K562 (cell line): ENCODE results near the gene TAS1R3. TPM values are rescaled to one million over a fixed set of nuclear protein-coding genes. Genes with fewer than 3 reads are reported as not detected.

Source experiments
- BACH1 ChIP-seq: fragments of 200-800 bp; sonication (Bioruptor generic); IDR thresholded peaks from 2 replicates; pipeline ENCODE4 v1.6.1; 2016; ENCODE audit warnings: missing genetic modification characterization, missing compliant biosample characterization
- E2F3 ChIP-seq: fragments of 250-450 bp; sonication (Bioruptor Pico); IDR thresholded peaks from 2 replicates; pipeline ENCODE4 v1.4.0; 2020; ENCODE audit warnings: mild to moderate bottlenecking
- FOS ChIP-seq: IDR thresholded peaks from 3 replicates; pipeline ENCODE4 v1.6.1; 2011; ENCODE audit not compliant: insufficient read length; ENCODE audit errors: extremely low read depth
- HCFC1 ChIP-seq: IDR thresholded peaks from 2 replicates; pipeline ENCODE4 v1.6.1; 2012; ENCODE audit warnings: low read depth, low read length, improper control_type of control experiment
- HEY1 ChIP-seq: fragments of 250-450 bp; sonication (Bioruptor Pico); IDR thresholded peaks from 2 replicates; pipeline ENCODE4 v1.5.0; 2020; ENCODE audit warnings: mild to moderate bottlenecking, moderate library complexity, borderline replicate concordance
- HLTF ChIP-seq: fragments of 450-650 bp; IDR thresholded peaks from 2 replicates; pipeline ENCODE4 v1.6.1; 2016
- MEF2A ChIP-seq: IDR thresholded peaks from 2 replicates; pipeline ENCODE4 v1.6.1; 2011; ENCODE audit warnings: low read depth, mild to moderate bottlenecking, low read length, moderate library complexity; ENCODE audit not compliant: control insufficient read depth
- NCOA4 ChIP-seq: fragments of 450-650 bp; IDR thresholded peaks from 2 replicates; pipeline ENCODE4 v1.6.1; 2018; ENCODE audit warnings: mild to moderate bottlenecking; ENCODE audit not compliant: partially characterized antibody
- NELFE ChIP-seq: IDR thresholded peaks from 2 replicates; pipeline ENCODE4 v1.6.1; 2011; ENCODE audit warnings: mild to moderate bottlenecking; ENCODE audit not compliant: insufficient read depth, insufficient read length
- NR2F6 ChIP-seq: fragments of 450-650 bp; formaldehyde crosslinking; IDR thresholded peaks from 2 replicates; pipeline ENCODE4 v1.4.0; 2020; ENCODE audit warnings: mild to moderate bottlenecking
- PML ChIP-seq: IDR thresholded peaks from 2 replicates; pipeline ENCODE4 v1.6.1; 2012; ENCODE audit warnings: low read length, inconsistent platforms
- RBFOX2 ChIP-seq: fragments of 200-400 bp; formaldehyde crosslinking; IDR thresholded peaks from 2 replicates; pipeline ENCODE4 v1.6.1; 2017; ENCODE audit warnings: low read depth, mild to moderate bottlenecking, low read length, moderate library complexity
- SMAD4 ChIP-seq: fragments of 250-450 bp; sonication (Bioruptor Pico); conservative IDR thresholded peaks from 2 replicates; pipeline ENCODE4 v1.8.0; 2021; ENCODE audit warnings: inconsistent platforms, mild to moderate bottlenecking, moderate library complexity
- TAL1 ChIP-seq: fragments of 450-650 bp; IDR thresholded peaks from 2 replicates; pipeline ENCODE4 v1.6.1; 2016; ENCODE audit warnings: mild to moderate bottlenecking
- WHSC1 ChIP-seq: IDR thresholded peaks from one replicate; pipeline ENCODE4 v1.6.1; 2012; ENCODE audit warnings: low read length, control low read depth, inconsistent platforms
- ZFX ChIP-seq: sonication (generic); formaldehyde crosslinking; IDR thresholded peaks from 2 replicates; pipeline ENCODE4 v1.8.0; 2022; ENCODE audit warnings: mild to moderate bottlenecking, missing genetic modification reagents, moderate library complexity
- ZNF12 ChIP-seq: sonication (generic); formaldehyde crosslinking; IDR thresholded peaks from 2 replicates; pipeline ENCODE4 v1.4.0; 2020; ENCODE audit warnings: mild to moderate bottlenecking, missing genetic modification reagents
- ZNF165 ChIP-seq: fragments of 250-450 bp; sonication (Bioruptor Pico); IDR thresholded peaks from 2 replicates; pipeline ENCODE4 v1.4.0; 2020; ENCODE audit warnings: borderline replicate concordance
- ZNF57 ChIP-seq: fragments of 450-650 bp; formaldehyde crosslinking; IDR thresholded peaks from 2 replicates; pipeline ENCODE4 v1.4.0; 2020; ENCODE audit warnings: mild to moderate bottlenecking, moderate library complexity
- polyA plus RNA-seq, 8 experiments: library from polyadenylated mRNA; depleted of rRNA in 4 of 8; stranded (reverse) in 5 of 8; unstranded in 3 of 8; fragments of >200 nt; fragmentation: Nextera tagmentation in 2 of 8; fragmentation: Illumina TruSeq in 1 of 8; extraction: Ambion mirVana in 2 of 8; extraction: Trizol in 1 of 8; gene quantifications; 2 replicates each; pipeline versions ENCODE4 v1.2.1 to v1.2.3, GENCODE V29; 2011 to 2014; ENCODE audit warnings: inconsistent platforms in 1 of 8, missing spikeins in 1 of 8
- total RNA-seq, 7 experiments: library from RNA; depleted of rRNA in 6 of 7; stranded (reverse); fragments of >200 nt in 6 of 7; fragmentation: Illumina TruSeq in 2 of 7; extraction: Trizol in 2 of 7; gene quantifications; 2 replicates each; pipeline versions ENCODE4 v1.2.1 to v1.2.3, GENCODE V29; 2011 to 2021; ENCODE audit warnings: low replicate concordance in 1 of 7
- TF ChIP-seq, protein P1 (sequence below): fragments of 250-450 bp; sonication (Bioruptor Pico); IDR thresholded peaks from 2 replicates; pipeline ENCODE4 v1.8.0; 2021; ENCODE audit warnings: moderate library complexity, mild to moderate bottlenecking, inconsistent platforms
- TF ChIP-seq, protein P2 (sequence below): fragments of 450-650 bp; conservative IDR thresholded peaks from 2 replicates; pipeline ENCODE4 v1.6.1; 2016; ENCODE audit warnings: missing genetic modification characterization, low read depth, mild to moderate bottlenecking, missing compliant biosample characterization, moderate library complexity
- TF ChIP-seq, protein P3 (sequence below): fragments of 250-450 bp; sonication (Bioruptor Pico); IDR thresholded peaks from 2 replicates; pipeline ENCODE4 v1.8.0; 2022; ENCODE audit warnings: inconsistent platforms
- TF ChIP-seq, protein P4 (sequence below), 2 experiments: fragments of 250-450 bp in 1 of 2; fragments of 450-650 bp in 1 of 2; sonication (Bioruptor Pico) in 1 of 2; IDR thresholded peaks; 2 replicates each; pipeline versions ENCODE4 v1.6.1 to v1.8.0; 2016 to 2021; ENCODE audit warnings: mild to moderate bottlenecking in 2 of 2, moderate library complexity in 2 of 2, missing compliant biosample characterization in 1 of 2, missing genetic modification characterization in 1 of 2
- TF ChIP-seq, protein P5 (sequence below): fragments of 250-450 bp; sonication (Bioruptor Pico); IDR thresholded peaks from 2 replicates; pipeline ENCODE4 v1.8.0; 2021; ENCODE audit warnings: moderate library complexity, mild to moderate bottlenecking, inconsistent platforms

The TAS1R3 gene
- total and polyA plus RNA-seq, 9 of the 15 experiments (the other 6 are each of a cell fraction or from before 2014, with no cell fraction given) = 0.07 to 0.13 TPM; not detected in 7

DNA sequence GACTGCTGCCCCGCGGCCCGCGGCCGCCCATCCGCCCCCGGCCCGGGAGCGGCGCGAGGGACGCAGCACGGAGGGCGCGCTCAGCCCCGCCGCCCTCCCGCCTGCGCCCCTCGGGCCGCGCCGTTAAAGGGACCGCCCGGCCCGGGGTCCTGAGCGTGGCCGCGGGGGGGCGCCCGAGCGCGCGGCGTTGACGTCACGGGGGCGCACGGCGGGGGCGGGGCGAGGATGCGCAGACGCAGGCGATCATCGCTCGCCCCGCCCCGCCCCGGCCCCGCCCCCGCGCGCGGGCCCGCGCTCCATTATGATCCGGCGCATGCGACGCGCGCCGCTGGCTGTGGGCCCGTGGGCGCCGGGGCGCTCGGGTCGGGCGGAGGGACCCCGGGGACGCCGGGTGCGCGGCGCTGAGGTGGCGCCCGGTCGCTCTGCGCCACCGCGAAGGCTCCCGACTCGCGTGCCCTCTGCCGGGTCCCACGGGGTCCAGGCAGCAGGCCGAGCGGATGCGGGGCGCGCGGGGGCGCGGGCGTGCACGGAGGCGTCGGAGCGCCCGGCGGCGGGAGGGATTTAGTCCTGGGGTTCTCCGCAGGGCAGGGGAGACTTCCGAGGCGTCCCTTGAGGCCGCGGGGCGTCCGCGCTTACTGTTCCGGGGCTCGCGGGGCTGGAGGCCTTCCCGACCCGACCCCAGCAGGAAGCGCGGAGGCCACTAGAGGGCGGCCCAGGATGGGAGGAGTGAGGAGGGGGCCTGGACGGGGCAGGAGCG lies 18.4 kb downstream of the TAS1R3 start, which contains the start of gene DVL1 (continued):
- TF ChIP-seq ZNF12 (CRISPR knock-in tag) (no peak), ZFX (CRISPR knock-in tag) (peak; percentile 87), ZNF165 (CRISPR knock-in tag) (no peak), NR2F6 (CRISPR knock-in tag) (no peak), HLTF (no peak), WHSC1 (no peak), SMAD4 (peak; percentile 82), RBFOX2 (peak; percentile 72), NELFE (no peak), FOS (no peak), E2F3 (no peak), HEY1 (CRISPR knock-in tag) (no peak), NCOA4 (no peak), HCFC1 (peak; percentile 17; the same call in 1 of the 2 replicates), BACH1 (tag) (no peak), ZNF57 (CRISPR knock-in tag) (no peak), TAL1 (no peak), PML (no peak), MEF2A (no peak)
- TF ChIP-seq, protein P1, sequence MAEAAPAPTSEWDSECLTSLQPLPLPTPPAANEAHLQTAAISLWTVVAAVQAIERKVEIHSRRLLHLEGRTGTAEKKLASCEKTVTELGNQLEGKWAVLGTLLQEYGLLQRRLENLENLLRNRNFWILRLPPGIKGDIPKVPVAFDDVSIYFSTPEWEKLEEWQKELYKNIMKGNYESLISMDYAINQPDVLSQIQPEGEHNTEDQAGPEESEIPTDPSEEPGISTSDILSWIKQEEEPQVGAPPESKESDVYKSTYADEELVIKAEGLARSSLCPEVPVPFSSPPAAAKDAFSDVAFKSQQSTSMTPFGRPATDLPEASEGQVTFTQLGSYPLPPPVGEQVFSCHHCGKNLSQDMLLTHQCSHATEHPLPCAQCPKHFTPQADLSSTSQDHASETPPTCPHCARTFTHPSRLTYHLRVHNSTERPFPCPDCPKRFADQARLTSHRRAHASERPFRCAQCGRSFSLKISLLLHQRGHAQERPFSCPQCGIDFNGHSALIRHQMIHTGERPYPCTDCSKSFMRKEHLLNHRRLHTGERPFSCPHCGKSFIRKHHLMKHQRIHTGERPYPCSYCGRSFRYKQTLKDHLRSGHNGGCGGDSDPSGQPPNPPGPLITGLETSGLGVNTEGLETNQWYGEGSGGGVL = no peak
- TF ChIP-seq, protein P2, sequence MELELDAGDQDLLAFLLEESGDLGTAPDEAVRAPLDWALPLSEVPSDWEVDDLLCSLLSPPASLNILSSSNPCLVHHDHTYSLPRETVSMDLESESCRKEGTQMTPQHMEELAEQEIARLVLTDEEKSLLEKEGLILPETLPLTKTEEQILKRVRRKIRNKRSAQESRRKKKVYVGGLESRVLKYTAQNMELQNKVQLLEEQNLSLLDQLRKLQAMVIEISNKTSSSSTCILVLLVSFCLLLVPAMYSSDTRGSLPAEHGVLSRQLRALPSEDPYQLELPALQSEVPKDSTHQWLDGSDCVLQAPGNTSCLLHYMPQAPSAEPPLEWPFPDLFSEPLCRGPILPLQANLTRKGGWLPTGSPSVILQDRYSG (tag) = no peak
- TF ChIP-seq, protein P3, sequence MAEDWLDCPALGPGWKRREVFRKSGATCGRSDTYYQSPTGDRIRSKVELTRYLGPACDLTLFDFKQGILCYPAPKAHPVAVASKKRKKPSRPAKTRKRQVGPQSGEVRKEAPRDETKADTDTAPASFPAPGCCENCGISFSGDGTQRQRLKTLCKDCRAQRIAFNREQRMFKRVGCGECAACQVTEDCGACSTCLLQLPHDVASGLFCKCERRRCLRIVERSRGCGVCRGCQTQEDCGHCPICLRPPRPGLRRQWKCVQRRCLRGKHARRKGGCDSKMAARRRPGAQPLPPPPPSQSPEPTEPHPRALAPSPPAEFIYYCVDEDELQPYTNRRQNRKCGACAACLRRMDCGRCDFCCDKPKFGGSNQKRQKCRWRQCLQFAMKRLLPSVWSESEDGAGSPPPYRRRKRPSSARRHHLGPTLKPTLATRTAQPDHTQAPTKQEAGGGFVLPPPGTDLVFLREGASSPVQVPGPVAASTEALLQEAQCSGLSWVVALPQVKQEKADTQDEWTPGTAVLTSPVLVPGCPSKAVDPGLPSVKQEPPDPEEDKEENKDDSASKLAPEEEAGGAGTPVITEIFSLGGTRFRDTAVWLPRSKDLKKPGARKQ (CRISPR knock-in tag) = no peak
- TF ChIP-seq, protein P4, sequence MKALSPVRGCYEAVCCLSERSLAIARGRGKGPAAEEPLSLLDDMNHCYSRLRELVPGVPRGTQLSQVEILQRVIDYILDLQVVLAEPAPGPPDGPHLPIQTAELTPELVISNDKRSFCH (CRISPR knock-in tag; IDR thresholded peaks at IDR 0.05) = no peak
- TF ChIP-seq, protein P4 (tag; IDR thresholded peaks at IDR 0.05) = 0 out of 2 replicates have a peak, but pooled peaks have one; percentile 58
- TF ChIP-seq, protein P5, sequence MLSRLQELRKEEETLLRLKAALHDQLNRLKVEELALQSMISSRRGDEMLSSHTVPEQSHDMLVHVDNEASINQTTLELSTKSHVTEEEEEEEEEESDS = no peak
